ENCODE measurements around the gene RS1. TPM values are rescaled to one million over a fixed set of nuclear protein-coding genes. Genes with fewer than 3 reads are reported as not detected.

Gene RS1
- polyA plus RNA-seq, 3 donors from 2014 or later, result not detected

GRCh38 chrX:18650662-18651061 is 21.2 kb downstream of the RS1 start:
- Mint-ChIP-seq H3K27ac (no peak overlapping the region), H3K27me3 (ENCODE audit: low read depth in 3 of 3) (peaks cover 0 to 3% (median 2%) of the 10 kb centered on the region in 3 donors), H3K9me3 (no peaks in the 10 kb centered on the region), H3K4me1 (no peaks in the 10 kb centered on the region), H3K36me3 (no peaks in the 10 kb centered on the region), H3K4me3 (no peak overlapping the region)
- DNase-seq, result no peak

- Mint-ChIP-seq H3K27me3 (ENCODE audit: low read depth in 3 of 3) (peaks cover 0 to 4% (median 3%) of the 10 kb centered on the region in 3 donors), H3K4me1 (no peaks in the 10 kb centered on the region), H3K9me3 (no peaks in the 10 kb centered on the region), H3K27ac (no peak overlapping the region), H3K4me3 (no peak overlapping the region), H3K36me3 (no peaks in the 10 kb centered on the region)
- no peak for DNase-seq
Observed at GRCh38 chrX:18649498-18649951, 22.4 kb downstream of the RS1 start.

- Mint-ChIP-seq H3K36me3 (no peaks in the 10 kb centered on the region), H3K27me3 (ENCODE audit: low read depth in 3 of 3) (peaks cover 0 to 8% (median 3%) of the 10 kb centered on the region in 3 donors), H3K27ac (no peak overlapping the region), H3K4me1 (no peaks in the 10 kb centered on the region), H3K4me3 (no peak overlapping the region), H3K9me3 (no peaks in the 10 kb centered on the region)
- DNase-seq, result no peak
Observed at GRCh38 chrX:18647621-18648020, 24.3 kb downstream of the RS1 start.

GRCh38 chrX:18643853-18644252 is 28.1 kb downstream of the RS1 start:
- DNase-seq, result no peak
- no peak overlapping the region for H3K4me3 Mint-ChIP-seq
- no peaks in the 10 kb centered on the region for H3K4me1 Mint-ChIP-seq
- H3K27ac Mint-ChIP-seq, result no peak overlapping the region
- peaks cover 0 to 8% (median 3%) of the 10 kb centered on the region in 3 donors for H3K27me3 Mint-ChIP-seq (ENCODE audit: low read depth in 3 of 3)
- no peaks in the 10 kb centered on the region for H3K36me3 Mint-ChIP-seq
- H3K9me3 Mint-ChIP-seq, result no peaks in the 10 kb centered on the region

GRCh38 chrX:18643243-18643642 is 28.7 kb downstream of the RS1 start:
- H3K4me3 Mint-ChIP-seq, result no peak overlapping the region
- no peak overlapping the region for H3K27ac Mint-ChIP-seq
- H3K27me3 Mint-ChIP-seq (ENCODE audit: low read depth in 3 of 3), result peaks cover 0 to 8% (median 3%) of the 10 kb centered on the region in 3 donors
- no peaks in the 10 kb centered on the region for H3K4me1 Mint-ChIP-seq
- no peaks in the 10 kb centered on the region for H3K9me3 Mint-ChIP-seq
- no peaks in the 10 kb centered on the region for H3K36me3 Mint-ChIP-seq
- no peak for DNase-seq

GRCh38 chrX:18640686-18641085 is 31.2 kb downstream of the RS1 start:
- no peak overlapping the region for H3K4me3 Mint-ChIP-seq
- H3K9me3 Mint-ChIP-seq, result no peaks in the 10 kb centered on the region
- no peaks in the 10 kb centered on the region for H3K4me1 Mint-ChIP-seq
- no peaks in the 10 kb centered on the region for H3K36me3 Mint-ChIP-seq
- no peak overlapping the region for H3K27ac Mint-ChIP-seq
- H3K27me3 Mint-ChIP-seq (ENCODE audit: low read depth in 3 of 3), result peaks cover 0 to 5% (median 1%) of the 10 kb centered on the region in 3 donors
- DNase-seq, result no peak

GRCh38 chrX:18639280-18639679 is 32.6 kb downstream of the RS1 start:
- Mint-ChIP-seq H3K36me3 (no peaks in the 10 kb centered on the region), H3K4me3 (no peak overlapping the region), H3K9me3 (no peaks in the 10 kb centered on the region), H3K27me3 (ENCODE audit: low read depth in 3 of 3) (peaks cover 0 to 4% (median 0%) of the 10 kb centered on the region in 3 donors), H3K4me1 (no peaks in the 10 kb centered on the region), H3K27ac (no peak overlapping the region)
- no peak for DNase-seq

- H3K27ac Mint-ChIP-seq, result no peak overlapping the region
- H3K27me3 Mint-ChIP-seq (ENCODE audit: low read depth in 3 of 3), result peaks cover 0 to 2% (median 2%) of the 10 kb centered on the region in 3 donors
- DNase-seq, result no peak
- no peaks in the 10 kb centered on the region for H3K4me1 Mint-ChIP-seq
- no peaks in the 10 kb centered on the region for H3K9me3 Mint-ChIP-seq
- no peak overlapping the region for H3K4me3 Mint-ChIP-seq
- H3K36me3 Mint-ChIP-seq, result no peaks in the 10 kb centered on the region
Observed at GRCh38 chrX:18638398-18638797, 33.5 kb downstream of the RS1 start.

- Mint-ChIP-seq H3K9me3 (no peaks in the 10 kb centered on the region), H3K36me3 (peaks cover 0 to 12% (median 4%) of the 10 kb centered on the region in 3 donors), H3K4me1 (no peaks in the 10 kb centered on the region), H3K27me3 (ENCODE audit: low read depth in 3 of 3) (peaks cover 0 to 2% (median 1%) of the 10 kb centered on the region in 3 donors), H3K4me3 (no peak overlapping the region), H3K27ac (no peak overlapping the region)
- DNase-seq, result no peak
Observed at GRCh38 chrX:18630934-18631333, 41.0 kb downstream of the RS1 start.

- Mint-ChIP-seq H3K4me3 (no peak overlapping the region), H3K27me3 (ENCODE audit: low read depth in 3 of 3) (peaks cover 0 to 1% (median 0%) of the 10 kb centered on the region in 3 donors), H3K4me1 (no peaks in the 10 kb centered on the region), H3K36me3 (peaks cover 4 to 8% (median 4%) of the 10 kb centered on the region in 3 donors), H3K27ac (no peak overlapping the region), H3K9me3 (no peaks in the 10 kb centered on the region)
- no peak for DNase-seq
Observed at GRCh38 chrX:18624599-18624998, 47.3 kb downstream of the RS1 start.

- Mint-ChIP-seq H3K27me3 (ENCODE audit: low read depth in 3 of 3) (peaks cover 0 to under 1% (median 0%) of the 10 kb centered on the region in 3 donors), H3K4me3 (no peak overlapping the region), H3K27ac (no peak overlapping the region), H3K36me3 (peaks cover 4 to 6% (median 4%) of the 10 kb centered on the region in 3 donors), H3K9me3 (no peaks in the 10 kb centered on the region), H3K4me1 (peaks cover 0 to 4% of the 10 kb centered on the region in 2 donors)
- no peak for DNase-seq
Observed at GRCh38 chrX:18620349-18620748, 51.6 kb downstream of the RS1 start.

GRCh38 chrX:18619288-18619687 is 52.6 kb downstream of the RS1 start:
- no peaks in the 10 kb centered on the region for H3K9me3 Mint-ChIP-seq
- H3K4me3 Mint-ChIP-seq, result no peak overlapping the region
- peaks cover 0 to 8% (median 6%) of the 10 kb centered on the region in 3 donors for H3K36me3 Mint-ChIP-seq
- H3K4me1 Mint-ChIP-seq, result peaks cover 0 to 4% of the 10 kb centered on the region in 2 donors
- no peak for DNase-seq
- no peak overlapping the region for H3K27ac Mint-ChIP-seq
- H3K27me3 Mint-ChIP-seq (ENCODE audit: low read depth in 3 of 3), result peaks cover 0 to 2% (median 0%) of the 10 kb centered on the region in 3 donors

GRCh38 chrX:18617407-18617750 is 54.5 kb downstream of the RS1 start:
- DNase-seq, result no peak
- H3K27me3 Mint-ChIP-seq (ENCODE audit: low read depth in 3 of 3), result peaks cover 0 to 3% (median 0%) of the 10 kb centered on the region in 3 donors
- peaks cover 3 to 13% (median 6%) of the 10 kb centered on the region in 3 donors for H3K36me3 Mint-ChIP-seq
- peaks cover 0 to 4% of the 10 kb centered on the region in 2 donors for H3K4me1 Mint-ChIP-seq
- no peak overlapping the region for H3K27ac Mint-ChIP-seq
- H3K4me3 Mint-ChIP-seq, result no peak overlapping the region
- H3K9me3 Mint-ChIP-seq, result no peaks in the 10 kb centered on the region

GRCh38 chrX:18616688-18617406 is 55.1 kb downstream of the RS1 start:
- Mint-ChIP-seq H3K9me3 (no peaks in the 10 kb centered on the region), H3K27ac (no peak overlapping the region), H3K27me3 (ENCODE audit: low read depth in 3 of 3) (peaks cover 0 to 3% (median 0%) of the 10 kb centered on the region in 3 donors), H3K36me3 (peaks cover 3 to 13% (median 6%) of the 10 kb centered on the region in 3 donors), H3K4me1 (peaks cover 0 to 4% of the 10 kb centered on the region in 2 donors), H3K4me3 (no peak overlapping the region)
- no peak for DNase-seq

All from immature natural killer cell (primary cell).